HG02623 (cell line): ENCODE measurements around the gene SYT5.
"Not testable (repeated sequence)": the region's sequence is repeated elsewhere in the genome, so short reads cannot be mapped to it uniquely, and the experiment has no call there.

Source experiments
- ATAC-seq: cut with Tn5 transposase; IDR thresholded peaks from one replicate; pipeline ENCODE4 v1.9.1; 2021; ENCODE audit warnings: moderate library complexity; ENCODE audit not compliant: unreplicated experiment

Gene SYT5

DNA sequence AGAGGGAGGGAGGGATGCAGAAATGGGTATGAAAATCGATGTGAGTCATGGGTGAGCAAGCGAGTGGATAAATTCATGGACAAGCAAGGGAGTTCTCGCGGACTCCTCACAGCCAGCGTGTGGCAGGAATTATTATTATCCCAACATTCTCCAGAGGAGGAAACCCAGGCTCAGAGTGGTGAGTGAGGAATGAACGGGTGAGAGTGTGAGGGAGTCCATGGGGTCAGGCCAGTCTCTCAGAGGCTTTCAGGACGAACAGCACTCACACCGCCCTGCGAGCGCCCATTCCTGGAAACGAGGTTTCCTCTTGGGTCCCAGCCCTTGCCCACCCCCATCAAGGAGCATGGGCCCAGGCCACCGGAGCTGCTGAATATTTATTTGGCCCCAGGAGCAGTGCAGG, 7.3 kb downstream of the SYT5 start:
- no peak for ATAC-seq

- not testable (repeated sequence) for ATAC-seq
These were observed 7.8 kb downstream of the SYT5 start for GRCh38 chr19:55172318-55172717.

- ATAC-seq: no peak
These were observed 8.6 kb downstream of the SYT5 start for GRCh38 chr19:55171440-55171839.

DNA sequence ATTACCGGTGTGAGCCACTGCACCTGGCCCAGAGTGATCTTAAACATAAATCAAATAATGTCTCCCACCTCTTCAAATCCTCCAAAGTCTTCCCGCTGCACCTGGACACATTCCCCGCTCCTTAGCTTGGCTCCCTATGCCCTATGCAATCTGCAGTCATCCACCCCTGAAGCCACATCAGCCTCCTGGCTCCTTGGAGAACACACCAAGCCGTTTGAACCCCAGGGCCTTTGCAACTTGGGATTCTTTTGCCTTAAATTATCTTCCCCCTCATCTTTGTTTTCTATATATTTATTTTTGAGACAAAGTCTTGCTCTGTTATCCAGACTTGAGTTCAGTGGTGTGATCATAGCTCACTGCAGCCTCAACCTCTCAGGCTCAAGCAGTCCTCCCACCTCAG, 11.0 kb downstream of the SYT5 start:
- ATAC-seq: no peak

DNA sequence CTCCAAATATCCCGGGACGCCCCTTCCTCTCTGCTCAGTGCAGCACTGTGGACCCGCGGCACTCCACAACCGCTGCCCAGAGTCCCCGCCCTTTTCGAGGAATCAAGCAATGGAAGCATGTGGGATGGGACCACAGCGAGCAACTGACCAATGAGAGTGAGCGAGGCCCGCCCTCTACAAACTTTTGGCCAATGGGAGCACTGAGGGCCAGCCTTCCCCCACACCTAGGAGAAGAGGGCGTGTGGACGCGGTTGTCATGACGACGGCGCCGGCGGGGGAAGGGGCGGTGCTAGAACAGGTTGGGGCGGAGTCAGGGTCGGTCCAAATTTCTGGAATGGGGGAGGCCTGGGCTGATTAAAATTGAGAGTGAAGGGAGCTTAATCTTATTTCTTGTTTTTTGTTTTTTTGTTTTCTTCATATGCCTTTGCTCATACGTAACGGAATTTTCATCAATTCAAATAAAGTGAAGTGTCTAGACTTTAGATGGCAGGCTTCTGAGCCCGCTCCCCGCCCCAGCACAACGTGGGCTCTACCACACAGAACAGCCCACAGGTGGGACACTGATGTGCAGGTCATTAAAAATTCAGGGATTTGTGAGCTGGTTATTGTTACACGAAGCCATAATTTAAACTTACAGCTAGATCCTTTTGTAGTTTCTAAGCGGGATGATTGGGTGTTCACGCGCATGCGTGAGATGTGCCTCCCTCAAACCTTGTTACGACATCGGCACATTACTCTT, 13.4 kb downstream of the SYT5 start, which contains the start of gene DNAAF3:
Gene DNAAF3 (minus strand): TSS at position 84 of the 739 bp plus-strand sequence. CDS start 200 bp downstream, outside the sequence.
- ATAC-seq: no peak

DNA sequence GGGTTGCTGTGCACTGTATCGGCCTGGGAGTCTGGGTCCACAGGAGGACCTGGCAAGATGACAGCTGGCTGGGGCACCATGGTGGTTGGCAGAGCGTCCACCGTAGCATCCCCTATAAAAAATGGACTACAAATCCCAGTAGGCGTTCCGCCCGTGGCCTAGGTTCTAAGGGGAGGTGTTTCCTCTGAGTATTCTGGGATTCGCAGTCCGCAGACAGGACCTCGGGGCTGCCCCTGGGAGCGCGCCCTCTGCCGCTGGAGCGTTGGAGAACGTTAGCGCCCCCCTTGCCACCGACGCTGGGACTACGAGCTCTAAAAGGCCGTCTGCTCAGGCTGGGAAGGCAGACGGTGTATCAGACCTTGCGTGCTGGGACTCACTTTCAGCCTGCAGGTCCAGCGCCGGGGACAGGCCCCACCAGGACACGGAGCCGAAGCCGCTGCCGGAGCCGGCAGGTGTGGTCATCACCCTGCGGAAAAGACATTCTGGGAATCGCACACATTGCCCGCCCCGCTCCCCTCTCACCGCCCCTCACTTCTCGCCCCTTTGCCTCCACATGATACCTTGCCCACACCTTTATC, 14.0 kb downstream of the SYT5 start:
- no peak for ATAC-seq

DNA sequence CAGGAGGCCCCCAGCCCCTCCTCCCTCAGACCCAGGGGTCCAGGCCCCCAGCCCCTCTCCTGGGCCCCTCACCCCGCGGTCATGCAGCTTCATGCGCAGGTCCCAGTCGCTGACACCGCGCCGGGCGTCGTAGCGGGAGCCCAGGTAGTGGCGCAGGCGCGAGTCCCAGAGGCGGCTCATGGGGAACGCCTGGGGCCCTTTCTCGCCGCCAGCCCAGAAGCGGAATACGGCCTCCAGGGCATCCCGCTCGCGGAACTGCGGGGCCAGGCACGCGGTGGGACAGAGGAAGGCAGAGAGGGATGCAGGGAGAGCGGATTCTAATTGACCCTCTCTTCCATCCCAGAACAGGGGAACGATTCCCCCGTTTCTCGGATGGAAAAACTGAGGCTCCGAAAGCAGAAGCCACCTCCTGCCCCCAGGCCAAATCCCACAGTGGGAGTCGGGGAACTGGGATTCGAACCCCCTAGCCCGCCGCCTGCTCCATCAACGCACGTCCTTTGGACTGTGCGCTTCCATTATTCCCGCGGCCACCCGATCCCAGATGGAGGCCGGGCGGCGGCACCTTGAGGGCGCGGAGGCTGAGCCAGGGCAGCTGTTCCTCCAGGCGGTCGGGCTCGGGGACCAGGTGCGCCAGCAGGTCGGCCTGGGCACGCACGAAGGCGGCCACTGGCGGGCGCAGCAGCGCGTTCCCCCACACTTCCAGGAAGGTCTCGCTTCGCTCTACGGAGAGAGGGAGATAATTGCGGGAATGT, 18.3 kb downstream of the SYT5 start:
- ATAC-seq: no peak

- ATAC-seq: no peak
These were observed 19.1 kb downstream of the SYT5 start for GRCh38 chr19:55160986-55161365.

GRCh38 chr19:55160128-55160985, 19.7 kb downstream of the SYT5 start:
- no peak for ATAC-seq

DNA sequence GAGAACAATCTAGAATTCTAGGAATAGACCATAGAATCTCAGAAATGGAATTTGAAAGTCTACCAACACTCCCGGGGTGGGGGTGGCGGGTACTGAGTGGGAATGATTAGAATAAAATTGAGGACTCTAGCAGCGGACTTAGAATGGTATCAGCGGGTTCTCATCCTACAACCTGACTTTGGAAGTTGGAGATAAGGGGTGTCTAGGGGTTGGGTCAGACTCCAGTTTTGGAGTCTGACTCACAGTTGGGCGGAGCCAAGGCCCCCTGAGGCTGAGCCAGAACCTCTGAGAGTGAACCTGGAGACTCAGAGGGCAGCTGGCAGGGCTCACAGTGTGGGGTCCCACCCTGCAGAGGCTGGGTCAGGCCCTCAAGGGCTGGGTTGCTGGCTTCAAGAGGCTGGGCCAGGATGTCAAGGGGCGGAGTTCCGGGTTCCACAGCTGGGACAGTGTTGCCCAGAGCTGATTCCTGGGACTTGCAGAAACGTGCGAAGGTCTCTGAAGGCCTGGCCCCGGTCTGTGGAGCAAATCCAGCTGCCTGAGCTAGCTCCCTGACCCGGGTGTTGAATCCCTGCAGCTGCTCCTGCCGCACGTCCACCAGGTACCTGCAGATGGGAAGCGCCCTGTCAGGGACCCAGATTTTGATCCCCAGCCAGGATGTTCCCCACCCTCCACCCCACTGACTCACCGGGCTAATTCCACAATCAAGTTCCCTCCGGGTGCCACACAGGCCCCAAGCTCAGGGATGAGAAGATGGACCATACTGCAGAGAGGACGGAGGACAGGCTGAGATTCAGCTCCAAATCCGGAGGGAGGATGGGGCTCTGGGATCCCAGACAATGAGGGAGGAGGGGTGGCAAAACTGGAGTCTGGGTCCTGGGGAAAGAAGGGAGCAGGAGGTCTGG, 21.0 kb downstream of the SYT5 start:
- ATAC-seq: no peak

DNA sequence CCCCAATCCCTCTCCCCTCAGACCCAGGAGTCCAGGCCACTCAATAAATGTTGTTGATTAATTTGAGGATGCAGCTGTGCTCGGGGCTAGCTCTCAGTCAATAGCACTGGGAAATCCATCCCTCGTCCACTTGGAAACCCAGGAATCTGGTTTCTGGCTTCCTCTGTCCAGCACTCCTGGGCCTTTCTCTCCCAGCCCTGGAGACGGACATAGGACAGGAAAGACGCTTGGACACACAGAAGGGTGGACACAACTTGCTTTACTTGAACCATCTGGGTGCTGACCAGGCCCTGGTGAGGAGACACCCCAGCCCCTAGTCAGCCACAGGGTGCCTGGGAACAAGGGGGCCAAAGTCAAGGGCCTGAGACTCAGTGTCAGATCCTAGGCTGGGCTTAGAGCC, 21.7 kb downstream of the SYT5 start:
- no peak for ATAC-seq

DNA sequence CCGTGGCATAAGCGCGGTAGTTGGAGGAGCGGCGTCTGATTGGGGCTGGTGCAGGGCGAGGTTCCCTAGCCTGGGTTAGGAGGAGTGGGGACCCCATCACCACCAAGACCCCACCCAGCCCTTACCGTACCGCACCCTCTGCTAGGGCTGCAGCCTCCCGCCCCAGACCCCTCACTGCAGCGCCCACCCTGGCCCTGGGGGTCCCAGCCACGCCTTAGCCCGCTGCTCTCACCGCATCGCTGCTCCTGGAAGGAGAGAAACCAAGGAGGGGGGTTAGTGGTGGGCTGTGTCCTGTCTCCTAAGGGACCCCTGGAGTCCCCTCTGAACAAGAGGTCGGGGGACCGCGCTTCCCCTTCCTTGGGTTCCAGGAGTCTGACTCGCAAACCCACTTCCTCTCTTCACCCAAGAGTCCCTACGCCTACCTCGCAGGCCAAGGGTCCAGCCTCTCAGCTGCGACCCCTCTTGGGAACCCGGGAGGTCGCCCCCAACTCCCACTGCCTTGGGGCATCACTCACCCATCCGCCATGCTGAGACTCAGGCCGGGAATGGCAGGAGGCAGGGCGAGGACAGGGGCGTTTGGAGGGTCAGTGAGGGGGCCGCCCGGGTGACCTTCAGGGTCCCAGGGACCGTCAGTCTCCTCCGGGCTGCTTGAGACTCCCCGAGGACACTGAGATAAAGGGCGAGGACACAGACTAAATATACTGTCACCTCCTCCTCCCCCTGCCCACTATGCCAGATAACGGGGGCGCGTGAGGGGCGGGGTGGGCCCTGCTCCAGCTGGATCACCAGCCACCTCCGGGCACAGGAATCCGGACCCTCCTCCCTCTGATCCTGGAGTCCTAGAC, 22.8 kb downstream of the SYT5 start, which contains the start of gene TNNI3:
Gene TNNI3 (minus strand): TSS at position 669 of the 845 bp plus-strand sequence. CDS start 143 bp downstream, at position 526.
- ATAC-seq: no peak

- no peak for ATAC-seq
These were observed 23.7 kb downstream of the SYT5 start for GRCh38 chr19:55156202-55157063.

GRCh38 chr19:55155784-55156183, 24.3 kb downstream of the SYT5 start:
- ATAC-seq: not testable (repeated sequence)

DNA sequence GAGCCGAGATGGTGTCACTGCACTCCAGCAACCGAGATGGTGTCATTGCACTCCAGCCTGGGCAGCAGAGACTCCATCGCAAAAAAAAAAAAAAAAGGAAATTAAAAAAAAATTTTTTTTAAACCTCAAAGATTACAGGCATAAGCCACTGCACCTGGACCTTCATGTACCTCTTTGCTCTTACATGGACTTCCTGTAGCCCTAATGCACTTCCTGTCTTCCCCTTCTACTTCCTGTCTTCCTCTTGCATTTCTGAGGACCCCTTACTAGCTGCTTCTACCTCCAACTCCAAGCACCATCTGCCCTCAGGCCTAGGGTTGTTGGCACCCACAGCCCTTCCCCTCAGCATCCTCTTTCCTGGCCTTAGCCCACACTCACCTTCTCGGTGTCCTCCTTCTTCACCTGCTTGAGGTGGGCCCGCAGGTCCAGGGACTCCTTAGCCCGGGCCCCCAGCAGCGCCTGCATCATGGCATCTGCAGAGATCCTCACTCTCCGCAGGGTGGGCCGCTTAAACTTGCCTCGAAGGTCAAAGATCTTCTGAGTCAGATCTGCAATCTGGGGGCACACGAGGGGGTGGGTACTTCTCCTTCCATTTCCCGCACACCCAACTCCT, 26.3 kb downstream of the SYT5 start:
- no peak for ATAC-seq

- ATAC-seq: no peak
These were observed 28.1 kb downstream of the SYT5 start for GRCh38 chr19:55152017-55152416.
